ENCODE results near the gene CEP72.

- TF ChIP-seq, protein P1, sequence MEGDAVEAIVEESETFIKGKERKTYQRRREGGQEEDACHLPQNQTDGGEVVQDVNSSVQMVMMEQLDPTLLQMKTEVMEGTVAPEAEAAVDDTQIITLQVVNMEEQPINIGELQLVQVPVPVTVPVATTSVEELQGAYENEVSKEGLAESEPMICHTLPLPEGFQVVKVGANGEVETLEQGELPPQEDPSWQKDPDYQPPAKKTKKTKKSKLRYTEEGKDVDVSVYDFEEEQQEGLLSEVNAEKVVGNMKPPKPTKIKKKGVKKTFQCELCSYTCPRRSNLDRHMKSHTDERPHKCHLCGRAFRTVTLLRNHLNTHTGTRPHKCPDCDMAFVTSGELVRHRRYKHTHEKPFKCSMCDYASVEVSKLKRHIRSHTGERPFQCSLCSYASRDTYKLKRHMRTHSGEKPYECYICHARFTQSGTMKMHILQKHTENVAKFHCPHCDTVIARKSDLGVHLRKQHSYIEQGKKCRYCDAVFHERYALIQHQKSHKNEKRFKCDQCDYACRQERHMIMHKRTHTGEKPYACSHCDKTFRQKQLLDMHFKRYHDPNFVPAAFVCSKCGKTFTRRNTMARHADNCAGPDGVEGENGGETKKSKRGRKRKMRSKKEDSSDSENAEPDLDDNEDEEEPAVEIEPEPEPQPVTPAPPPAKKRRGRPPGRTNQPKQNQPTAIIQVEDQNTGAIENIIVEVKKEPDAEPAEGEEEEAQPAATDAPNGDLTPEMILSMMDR (IDR thresholded peaks at IDR 0.05; ENCODE audit: borderline replicate concordance, extremely low read depth, low read length, poor library complexity, severe bottlenecking) = no peak
- no peak for TF ChIP-seq EZH2 (IDR thresholded peaks at IDR 0.05; ENCODE audit: borderline replicate concordance, low read depth, low read length, severe bottlenecking)
These were observed 33.3 kb downstream of the CEP72 start for GRCh38 chr5:645421-645820.
